GM21786 (cell line): ENCODE measurements around the gene MAMLD1.

Experiments used
- ATAC-seq: cut with Tn5 transposase; IDR thresholded peaks from one replicate; pipeline ENCODE4 v1.9.1; 2021; ENCODE audit not compliant: unreplicated experiment

The MAMLD1 gene

DNA sequence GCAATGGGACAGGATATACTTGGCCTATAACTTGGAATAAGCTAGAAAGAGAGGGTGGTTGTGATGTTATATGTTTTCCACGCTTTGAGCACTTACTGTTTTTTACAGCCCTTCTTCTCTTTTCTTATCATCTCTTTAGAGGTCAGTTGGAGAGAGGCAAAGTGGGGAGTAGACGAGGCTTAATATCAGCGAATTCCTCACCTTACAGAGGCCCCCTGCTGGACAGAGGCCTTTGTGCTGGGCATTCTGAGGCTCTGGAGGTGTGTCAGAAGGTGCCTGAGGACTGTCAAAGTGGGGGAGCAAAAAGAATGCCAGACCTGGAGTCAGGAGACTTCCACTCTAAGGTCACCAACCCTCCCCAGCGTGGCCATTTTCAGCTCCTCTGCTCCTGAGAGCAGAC is 42.5 kb downstream of the MAMLD1 start:
- no peak for ATAC-seq

- ATAC-seq, result no peak
These were observed 43.5 kb downstream of the MAMLD1 start for GRCh38 chrX:150406596-150406995.

GRCh38 chrX:150408007-150408406 is 44.9 kb downstream of the MAMLD1 start:
- no peak for ATAC-seq

GRCh38 chrX:150408561-150408960 is 45.4 kb downstream of the MAMLD1 start:
- no peak for ATAC-seq

DNA sequence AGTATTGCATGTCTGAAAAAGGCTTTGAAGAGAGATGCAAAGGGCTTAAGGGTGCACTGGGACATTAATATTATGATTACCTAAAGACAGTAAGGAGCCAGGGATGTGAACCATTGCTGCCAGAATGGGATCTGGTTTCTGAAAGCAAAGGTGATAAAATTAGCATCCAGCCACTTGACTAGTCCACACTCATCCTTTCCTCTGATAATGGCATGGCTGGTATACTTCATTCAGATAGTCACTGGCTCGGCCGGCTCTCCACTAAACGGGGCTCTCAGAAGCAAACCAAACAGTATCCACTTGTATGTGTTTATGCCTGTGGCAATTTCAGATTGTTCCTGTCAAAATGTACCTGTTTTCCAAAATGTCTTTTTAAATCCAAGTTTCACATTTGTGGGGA is 46.4 kb downstream of the MAMLD1 start:
- no peak for ATAC-seq

- ATAC-seq, result no peak
These were observed 46.8 kb downstream of the MAMLD1 start for GRCh38 chrX:150409964-150410363.

DNA sequence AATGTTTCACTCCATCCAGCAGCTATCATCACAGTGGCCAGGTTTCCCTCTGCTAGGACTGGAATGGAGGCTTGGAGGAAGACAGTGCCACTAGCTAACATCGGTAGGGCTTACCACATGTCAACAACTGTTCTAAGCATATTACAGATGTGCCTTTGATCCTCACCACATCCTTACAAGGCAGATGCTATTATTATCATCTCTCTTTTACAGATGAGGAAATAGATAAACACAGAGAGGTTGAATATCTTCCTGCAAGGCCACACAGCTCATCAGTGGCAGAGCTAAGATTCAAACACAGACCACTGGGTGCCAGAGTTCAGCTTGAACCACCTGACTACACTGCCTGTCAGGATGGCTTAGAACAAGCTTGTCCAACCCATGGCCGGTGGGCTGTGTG is 47.4 kb downstream of the MAMLD1 start:
- no peak for ATAC-seq

- ATAC-seq, result no peak
These were observed 48.5 kb downstream of the MAMLD1 start for GRCh38 chrX:150411656-150412055.

- ATAC-seq, result no peak
These were observed 51.1 kb downstream of the MAMLD1 start for GRCh38 chrX:150414228-150414627.

DNA sequence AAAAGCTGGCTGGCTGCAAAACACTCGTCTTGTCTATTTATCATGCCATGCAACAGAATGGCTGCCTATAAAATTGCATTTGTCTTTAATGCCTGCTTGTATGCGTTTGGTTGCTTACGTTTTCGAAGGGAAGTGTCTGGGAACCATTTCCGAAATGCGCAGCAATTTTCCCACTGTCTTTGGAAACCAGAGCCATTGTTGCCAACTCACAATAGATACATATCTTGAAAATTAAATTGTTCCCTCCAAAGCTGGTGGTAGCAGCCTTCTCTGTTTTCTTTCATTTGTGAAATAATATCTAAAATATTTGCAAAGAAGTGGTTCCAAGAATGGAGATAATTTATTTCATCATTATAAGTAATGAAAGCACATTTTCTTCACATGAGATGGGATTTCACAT is 53.4 kb downstream of the MAMLD1 start:
- ATAC-seq, result no peak

GRCh38 chrX:150421816-150422215 is 58.7 kb downstream of the MAMLD1 start:
- ATAC-seq, result no peak

GRCh38 chrX:150429594-150429993 is 66.5 kb downstream of the MAMLD1 start:
- no peak for ATAC-seq

GRCh38 chrX:150436195-150436594 is 73.1 kb downstream of the MAMLD1 start:
- no peak for ATAC-seq

DNA sequence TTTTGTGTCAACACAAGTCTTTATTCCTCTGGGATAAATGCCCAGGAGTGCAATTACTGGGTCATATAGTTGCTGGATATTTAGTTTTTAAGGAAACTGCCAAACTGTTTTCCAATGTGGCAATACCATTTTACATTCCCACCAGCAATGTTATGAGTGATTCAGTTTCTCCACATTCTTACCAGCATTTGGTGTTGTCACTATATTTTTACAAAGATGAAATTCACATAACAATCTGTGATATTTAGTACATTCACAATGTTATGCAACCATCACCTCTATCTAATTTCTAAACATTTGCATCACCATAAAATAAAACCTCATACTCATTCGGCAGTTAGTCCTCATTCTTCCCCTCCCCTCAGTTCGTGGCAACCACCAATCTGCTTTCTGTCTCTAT is 75.0 kb downstream of the MAMLD1 start:
- no peak for ATAC-seq

- ATAC-seq, result no peak
These were observed 83.0 kb downstream of the MAMLD1 start for GRCh38 chrX:150446151-150446550.

- no peak for ATAC-seq
These were observed 83.9 kb downstream of the MAMLD1 start for GRCh38 chrX:150446995-150447394.

- ATAC-seq, result no peak
These were observed 86.2 kb downstream of the MAMLD1 start for GRCh38 chrX:150449313-150449712.

- ATAC-seq, result no peak
These were observed 87.5 kb downstream of the MAMLD1 start for GRCh38 chrX:150450519-150451177.

- ATAC-seq, result no peak
These were observed 88.8 kb downstream of the MAMLD1 start for GRCh38 chrX:150451953-150452352.

GRCh38 chrX:150454083-150454482 is 91.0 kb downstream of the MAMLD1 start:
- no peak for ATAC-seq

- no peak for ATAC-seq
These were observed 91.5 kb downstream of the MAMLD1 start for GRCh38 chrX:150454508-150455214.

DNA sequence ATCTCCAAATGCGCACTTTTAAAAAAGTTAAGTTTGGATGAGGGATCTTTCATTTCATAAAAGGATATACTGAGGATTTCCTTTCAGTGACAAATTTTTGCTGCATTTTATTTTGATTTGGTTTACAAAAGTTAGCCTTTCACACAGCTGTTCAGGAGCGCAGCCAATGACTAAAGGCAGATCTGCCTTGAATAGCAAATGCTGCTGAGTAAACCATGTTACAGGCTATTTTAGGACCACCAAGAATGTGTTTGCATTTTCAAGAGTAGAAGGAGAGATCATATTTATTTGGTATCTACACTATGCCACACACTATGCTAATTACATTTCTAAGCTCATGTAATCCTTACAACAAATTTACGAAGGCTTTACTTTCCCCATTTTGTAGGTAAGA is 92.1 kb downstream of the MAMLD1 start:
- ATAC-seq, result no peak

DNA sequence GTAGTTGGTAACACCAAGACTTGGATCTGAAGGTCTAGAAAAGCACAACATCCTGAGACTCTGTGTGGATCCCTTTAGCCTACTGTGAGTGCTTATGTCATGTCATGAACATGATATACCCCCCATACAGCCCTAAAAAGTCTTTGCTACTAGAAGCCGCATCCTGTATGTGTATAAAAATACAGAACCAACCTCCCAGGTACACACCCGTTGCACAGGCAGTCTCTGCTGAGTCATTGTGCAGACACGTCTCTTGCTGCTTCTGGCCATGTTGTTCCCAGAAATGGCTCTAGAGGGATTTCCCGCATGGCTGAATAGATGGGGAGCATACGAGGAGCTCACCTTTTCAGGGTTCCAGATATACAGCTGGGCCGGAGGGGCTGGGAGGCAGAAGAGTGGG is 93.3 kb downstream of the MAMLD1 start:
- no peak for ATAC-seq
